Spleen (tissue), 7 donors: Measurements from ENCODE around the gene CYP3A4.

ENCODE experiments used
- CTCF ChIP-seq, 11 experiments: fragments of 200-600 bp in 7 of 11; fragments of 450-650 bp in 4 of 11; sonication (generic) in 4 of 11; IDR thresholded peaks in 8 of 11; conservative IDR thresholded peaks in 3 of 11; 1 replicate in 7 of 11; 2 replicates in 4 of 11; pipeline versions ENCODE4 v1.4.0 to v1.8.0; 2016 to 2021; ENCODE audit warnings: antibody characterized with exemption in 11 of 11, inconsistent platforms in 4 of 11, mild to moderate bottlenecking in 1 of 11
- POLR2A ChIP-seq, 3 donors: fragments of 450-650 bp; IDR thresholded peaks; one replicate each; pipeline ENCODE4 v1.5.1; 2017; ENCODE audit warnings: antibody characterized with exemption in 3 of 3, mild to moderate bottlenecking in 1 of 3
- POLR2AphosphoS5 ChIP-seq, 3 donors: sonication (generic); formaldehyde crosslinking; IDR thresholded peaks; one replicate each; pipeline ENCODE4 v1.5.1; 2017; ENCODE audit warnings: antibody characterized with exemption in 3 of 3
- donor health status: DM: no; HTN: no; CAD: no; lungs with moderate emphysema.
- donor health status: DM: no; HTN: no; CAD: no.
- donor health status: DM: no; HTN: no; CAD: no.

GRCh38 chr7:99742737-99743394 lies 41.1 kb downstream of the CYP3A4 start:
- TF ChIP-seq CTCF (IDR thresholded peaks at IDR 0.05 in 8 of 11, conservative IDR thresholded peaks at IDR 0.05 in 3 of 11) (no peak), POLR2A (IDR thresholded peaks at IDR 0.05) (no peak), POLR2AphosphoS5 (IDR thresholded peaks at IDR 0.05) (no peak)
